ENCODE data around the gene GANC. TPM values are rescaled to one million over a fixed set of nuclear protein-coding genes. Genes with fewer than 3 reads are reported as not detected.

GANC gene
- total and polyA plus RNA-seq, 2 donors from 2014 or later, result 11.3 to 40.4 TPM

- intact Hi-C loops (cut with DNase I), result loop anchor here (10.0 kb wide), 1 partner anchor 70 kb away; no protein-coding TSS in a partner anchor
- FAIRE-seq, result no peak
- H3K4me1 ChIP-seq (ENCODE audit: control insufficient read depth in 2 of 3, insufficient read depth in 2 of 3, low read depth in 1 of 3, low read length in 3 of 3), result no peaks in the 10 kb centered on the region
- H3K9me3 ChIP-seq (ENCODE audit: control insufficient read depth in 2 of 3, insufficient read depth in 1 of 3, low read length in 3 of 3), result no peaks in the 10 kb centered on the region
- no peak for DNase-seq
- H3K27me3 ChIP-seq (ENCODE audit: control insufficient read depth, insufficient read depth, low read length), result no peaks in the 10 kb centered on the region
- H3K9ac ChIP-seq (ENCODE audit: low read length in 3 of 3), result no peak overlapping the region
- H3K36me3 ChIP-seq (ENCODE audit: control insufficient read depth in 2 of 3, insufficient read depth in 3 of 3, low read length in 3 of 3), result peaks cover 2 to 29% (median 17%) of the 10 kb centered on the region in 3 donors
- no peak for TF ChIP-seq CTCF (IDR thresholded peaks at IDR 0.05; ENCODE audit: borderline replicate concordance, extremely low read depth, insufficient read depth)
- no peak overlapping the region for H3K27ac ChIP-seq (ENCODE audit: low read depth in 2 of 2, low read length in 2 of 2)
- H3K4me3 ChIP-seq (ENCODE audit: low read length in 3 of 3), result no peak overlapping the region
These were observed 81.8 kb downstream of the GANC start for GRCh38 chr15:42354824-42355223.

DNA sequence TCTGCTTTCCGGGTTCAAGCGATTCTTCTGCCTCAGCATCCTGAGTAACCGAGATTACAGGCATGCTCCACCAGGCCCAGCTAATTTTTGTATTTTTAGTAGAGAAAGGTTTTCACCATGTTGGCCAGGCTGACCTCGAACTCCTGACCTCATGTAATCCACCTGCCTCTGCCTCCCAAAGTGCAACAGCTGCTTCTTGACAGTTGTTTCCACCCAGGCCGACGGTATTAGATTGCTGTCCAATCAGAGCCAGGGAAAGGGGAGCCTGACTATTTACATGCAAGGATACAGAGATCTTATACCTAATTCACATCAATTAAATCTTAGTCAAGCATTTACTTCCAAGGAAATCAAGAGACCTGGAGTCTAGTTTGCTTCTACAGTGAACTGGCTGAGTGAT lies 82.3 kb downstream of the GANC start:
- H3K27ac ChIP-seq (ENCODE audit: low read depth in 2 of 2, low read length in 2 of 2), result no peak overlapping the region
- no peak overlapping the region for H3K4me3 ChIP-seq (ENCODE audit: low read length in 3 of 3)
- no peak for TF ChIP-seq CTCF (IDR thresholded peaks at IDR 0.05; ENCODE audit: borderline replicate concordance, extremely low read depth, insufficient read depth)
- H3K27me3 ChIP-seq (ENCODE audit: control insufficient read depth, insufficient read depth, low read length), result no peaks in the 10 kb centered on the region
- FAIRE-seq (no peak), DNase-seq (peak in 3 of 5 donors; percentile 16 to 48 (median 41))
- intact Hi-C loops (cut with DNase I), result loop anchor here (10.0 kb wide), 1 partner anchor 70 kb away; no protein-coding TSS in a partner anchor
- H3K9me3 ChIP-seq (ENCODE audit: control insufficient read depth in 2 of 3, insufficient read depth in 1 of 3, low read length in 3 of 3), result no peaks in the 10 kb centered on the region
- no peaks in the 10 kb centered on the region for H3K4me1 ChIP-seq (ENCODE audit: control insufficient read depth in 2 of 3, insufficient read depth in 2 of 3, low read depth in 1 of 3, low read length in 3 of 3)
- no peak overlapping the region for H3K9ac ChIP-seq (ENCODE audit: low read length in 3 of 3)
- H3K36me3 ChIP-seq (ENCODE audit: control insufficient read depth in 2 of 3, insufficient read depth in 3 of 3, low read length in 3 of 3), result peaks cover 2 to 29% (median 17%) of the 10 kb centered on the region in 3 donors

- Histone ChIP-seq H3K36me3 (ENCODE audit: control insufficient read depth in 2 of 3, insufficient read depth in 3 of 3, low read length in 3 of 3) (peaks cover 0 to 21% (median 14%) of the 10 kb centered on the region in 3 donors), H3K4me3 (ENCODE audit: low read length in 3 of 3) (no peak overlapping the region), H3K4me1 (ENCODE audit: control insufficient read depth in 2 of 3, insufficient read depth in 2 of 3, low read depth in 1 of 3, low read length in 3 of 3) (no peaks in the 10 kb centered on the region), H3K27me3 (ENCODE audit: control insufficient read depth, insufficient read depth, low read length) (no peaks in the 10 kb centered on the region), H3K9ac (ENCODE audit: low read length in 3 of 3) (no peak overlapping the region), H3K9me3 (ENCODE audit: control insufficient read depth in 2 of 3, insufficient read depth in 1 of 3, low read length in 3 of 3) (no peaks in the 10 kb centered on the region), H3K27ac (ENCODE audit: low read depth in 2 of 2, low read length in 2 of 2) (no peak overlapping the region)
- intact Hi-C loops (cut with DNase I), result loop anchor here (10.0 kb wide), 1 partner anchor 68 kb away; no protein-coding TSS in a partner anchor
- no peak for TF ChIP-seq CTCF (IDR thresholded peaks at IDR 0.05; ENCODE audit: borderline replicate concordance, extremely low read depth, insufficient read depth)
- FAIRE-seq (no peak), DNase-seq (no peak)
These were observed 83.8 kb downstream of the GANC start for GRCh38 chr15:42356851-42357250.

- no peak for FAIRE-seq
These were observed 85.1 kb downstream of the GANC start for GRCh38 chr15:42358141-42358540.

More at GRCh38 chr15:42358141-42358540, 85.1 kb downstream of the GANC start:
- Histone ChIP-seq H3K4me1 (ENCODE audit: control insufficient read depth in 2 of 3, insufficient read depth in 2 of 3, low read depth in 1 of 3, low read length in 3 of 3) (no peaks in the 10 kb centered on the region), H3K9me3 (ENCODE audit: control insufficient read depth in 2 of 3, insufficient read depth in 1 of 3, low read length in 3 of 3) (no peaks in the 10 kb centered on the region), H3K27me3 (ENCODE audit: control insufficient read depth, insufficient read depth, low read length) (no peaks in the 10 kb centered on the region), H3K4me3 (ENCODE audit: low read length in 3 of 3) (no peak overlapping the region), H3K9ac (ENCODE audit: low read length in 3 of 3) (no peak overlapping the region), H3K36me3 (ENCODE audit: control insufficient read depth in 2 of 3, insufficient read depth in 3 of 3, low read length in 3 of 3) (peaks cover 0 to 12% (median 7%) of the 10 kb centered on the region in 3 donors), H3K27ac (ENCODE audit: low read depth in 2 of 2, low read length in 2 of 2) (no peak overlapping the region)
- no peak for TF ChIP-seq CTCF (IDR thresholded peaks at IDR 0.05; ENCODE audit: borderline replicate concordance, extremely low read depth, insufficient read depth)
- intact Hi-C loops (cut with DNase I), result loop anchor here (10.0 kb wide), 1 partner anchor 67 kb away; no protein-coding TSS in a partner anchor
- no peak for DNase-seq

Data from kidney (tissue), 14 donors.